Endothelial cell of umbilical vein (primary cell): ENCODE measurements around the gene TENM4. TPM values are rescaled to one million over a fixed set of nuclear protein-coding genes. Genes with fewer than 3 reads are reported as not detected.

Source experiments
- BruUV-seq: library from RNA; stranded (reverse); fragments of 400-500 nt; replicated peaks from 2 replicates; lab custom pipeline; 2021; lab: Mats Ljungman, UMichigan
- CTCF ChIA-PET: fragments of 300-600, 350-600 bp; sonication (Branson Sonifier 250); formaldehyde crosslinking; loops from one replicate; lab custom pipeline; 2021; ENCODE audit warnings: antibody characterized with exemption, inconsistent platforms; lab: Charles Lee
- POLR2A ChIA-PET: fragments of 300-600, 350-600 bp; sonication (Branson Sonifier 250); formaldehyde crosslinking; loops from one replicate; lab custom pipeline; 2021; ENCODE audit warnings: antibody characterized with exemption, inconsistent platforms; lab: Charles Lee
- DNase-seq: peaks from one replicate; pipeline ENCODE4 v3.0.0-alpha.2; 2011; ENCODE audit warnings: low read depth, low spot score
- FAIRE-seq: peaks from 2 replicates; lab custom pipeline; 2011; peaks lifted over from hg19 to GRCh38; lab: Jason Lieb, UNC
- H2AFZ ChIP-seq: 2 replicates; pipeline ENCODE4 v1.6.0; 2012; ENCODE audit warnings: low read depth, low read length, control low read depth, inconsistent platforms
- H3K27ac ChIP-seq: 2 replicates; pipeline ENCODE4 v1.5.1; 2011; ENCODE audit warnings: low read depth, mild to moderate bottlenecking, control low read depth, low read length, moderate library complexity; ENCODE audit not compliant: insufficient read depth
- H3K27me3 ChIP-seq, 2 experiments: 2 replicates each; pipeline versions ENCODE4 v1.6.0 to v1.6.1; 2011; ENCODE audit warnings: low read length in 2 of 2, mixed read lengths in 1 of 2; ENCODE audit not compliant: control insufficient read depth in 2 of 2, insufficient read depth in 2 of 2
- H3K36me3 ChIP-seq, 2 experiments: 2 replicates in 1 of 2; 3 replicates in 1 of 2; pipeline ENCODE4 v1.5.1; 2011; ENCODE audit warnings: low read length in 2 of 2, mild to moderate bottlenecking in 1 of 2, moderate library complexity in 1 of 2; ENCODE audit not compliant: control insufficient read depth in 2 of 2, insufficient read depth in 2 of 2; ENCODE audit errors: extremely low read depth in 1 of 2
- H3K4me1 ChIP-seq: 3 replicates; pipeline ENCODE4 v1.5.1; 2011; ENCODE audit warnings: mild to moderate bottlenecking, low read length; ENCODE audit not compliant: control insufficient read depth, insufficient read depth; ENCODE audit errors: extremely low read depth
- H3K4me2 ChIP-seq: 2 replicates; pipeline ENCODE4 v1.6.1; 2011; ENCODE audit warnings: low read length, control low read depth, mixed read lengths; ENCODE audit not compliant: insufficient read depth
- H3K4me3 ChIP-seq, 3 experiments: fragments of 200-600 bp in 1 of 3; sonication (generic), shearing (Covaris generic) in 1 of 3; replicated peaks in 1 of 3; 2 replicates each; pipeline ENCODE4 v1.5.1; 2011 to 2016; ENCODE audit warnings: control low read depth in 3 of 3, low read length in 3 of 3, mild to moderate bottlenecking in 2 of 3, inconsistent platforms in 1 of 3, low read depth in 1 of 3, moderate library complexity in 1 of 3; ENCODE audit not compliant: insufficient read depth in 1 of 3
- H3K79me2 ChIP-seq: 2 replicates; pipeline ENCODE4 v1.6.0; 2012; ENCODE audit warnings: low read length, inconsistent platforms; ENCODE audit not compliant: control insufficient read depth, insufficient read depth
- H3K9ac ChIP-seq: replicated peaks from 2 replicates; pipeline ENCODE3; 2011; ENCODE audit warnings: low read length, control low read depth; ENCODE audit not compliant: insufficient read depth; ENCODE audit errors: extremely low read depth
- H3K9me1 ChIP-seq: replicated peaks from 3 replicates; pipeline ENCODE4 v1.6.0; 2011; ENCODE audit warnings: mild to moderate bottlenecking, low read length; ENCODE audit not compliant: control insufficient read depth, insufficient read depth; ENCODE audit errors: extremely low read depth
- H3K9me3 ChIP-seq: replicated peaks from 2 replicates; pipeline ENCODE4 v1.5.1; 2012; ENCODE audit warnings: low read length, inconsistent platforms; ENCODE audit not compliant: control insufficient read depth, insufficient read depth
- H4K20me1 ChIP-seq: replicated peaks from 2 replicates; pipeline ENCODE3; 2011; ENCODE audit warnings: mild to moderate bottlenecking, low read length; ENCODE audit not compliant: control insufficient read depth, insufficient read depth; ENCODE audit errors: extremely low read depth
- FOS ChIP-seq: IDR thresholded peaks from 2 replicates; pipeline ENCODE4 v1.6.1; 2011; ENCODE audit warnings: mild to moderate bottlenecking, low read length, moderate library complexity, borderline replicate concordance; ENCODE audit not compliant: insufficient read depth
- GATA2 ChIP-seq: IDR thresholded peaks from 2 replicates; pipeline ENCODE4 v1.7.0; 2011; ENCODE audit warnings: low read depth, mild to moderate bottlenecking, moderate library complexity, mixed read lengths, low read length; ENCODE audit not compliant: insufficient read length, insufficient read depth
- JUN ChIP-seq: IDR thresholded peaks from 2 replicates; pipeline ENCODE4 v1.6.1; 2011; ENCODE audit warnings: borderline replicate concordance, low read depth; ENCODE audit not compliant: insufficient read length, insufficient read depth
- MYC ChIP-seq: IDR thresholded peaks from one replicate; pipeline ENCODE4 v1.6.1; 2011; ENCODE audit warnings: mild to moderate bottlenecking, low read depth, low read length
- POLR2A ChIP-seq: IDR thresholded peaks from 2 replicates; pipeline ENCODE4 v1.6.1; 2012; ENCODE audit warnings: low read depth, mild to moderate bottlenecking, control low read depth, low read length
- POLR2AphosphoS5 ChIP-seq: IDR thresholded peaks from 2 replicates; pipeline ENCODE4 v1.6.1; 2012; ENCODE audit warnings: low read depth, mild to moderate bottlenecking, control low read depth, low read length, moderate library complexity; ENCODE audit not compliant: insufficient read depth
- dilution Hi-C: fragments of 300-500 bp; cut with MboI; formaldehyde crosslinking; loops from one replicate; pipeline ENCODE4 v1.15.0; 2019; ENCODE audit warnings: low sequenced_read_pairs; ENCODE audit not compliant: extremely low pct_ligation_motif_present
- intact Hi-C: fragments of 100-400 bp; cut with micrococcal nuclease; formaldehyde crosslinking; loops from one replicate; pipeline ENCODE4 v1.10.0; 2022
- polyA plus RNA-seq, 4 experiments: library from polyadenylated mRNA; depleted of rRNA in 3 of 4; stranded (reverse) in 3 of 4; unstranded in 1 of 4; fragments of >200 nt; gene quantifications; 2 replicates each; pipeline versions ENCODE4 v1.2.1 to v1.2.3, GENCODE V29; 2011 to 2012; ENCODE audit warnings: missing spikeins in 1 of 4
- total RNA-seq: library from RNA; stranded (reverse); gene quantifications from 2 replicates; pipeline ENCODE4 v1.2.3, GENCODE V29; 2021
- TF ChIP-seq, protein P1 (sequence below), 2 donors: IDR thresholded peaks; 1 replicate in 1 of 2; 2 replicates in 1 of 2; pipeline ENCODE4 v1.5.1; 2011; ENCODE audit warnings: low read length in 2 of 2, mild to moderate bottlenecking in 2 of 2, moderate library complexity in 2 of 2, control low read depth in 1 of 2, inconsistent platforms in 1 of 2, low read depth in 1 of 2; ENCODE audit not compliant: insufficient read depth in 1 of 2; ENCODE audit errors: extremely low read depth in 1 of 2

Gene TENM4
- total and polyA plus RNA-seq, 2 donors (not counting 3 experiments of a cell fraction or from before 2014, with no cell fraction given) = 0.06 to 0.27 TPM

DNA sequence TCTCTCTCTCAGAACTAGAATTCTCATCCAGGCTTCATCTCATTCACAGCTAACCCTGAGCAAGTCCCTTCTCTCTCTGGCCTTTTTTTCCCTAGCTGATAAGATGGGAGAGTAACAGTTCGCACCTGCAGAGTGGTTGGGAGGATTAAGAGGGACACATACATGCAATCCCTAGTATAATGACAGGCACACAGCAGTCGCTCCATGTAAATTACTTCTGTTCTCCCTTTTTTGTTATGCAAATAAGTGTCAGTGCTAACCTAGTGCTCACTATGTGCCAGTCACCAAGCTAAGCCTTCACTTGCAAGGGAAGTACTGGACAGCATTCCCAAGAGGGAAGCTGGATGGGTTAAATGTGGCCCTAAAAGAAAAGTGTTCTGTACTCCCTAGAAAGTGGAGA, 63.4 kb downstream of the TENM4 start:
- TF ChIP-seq, protein P1, sequence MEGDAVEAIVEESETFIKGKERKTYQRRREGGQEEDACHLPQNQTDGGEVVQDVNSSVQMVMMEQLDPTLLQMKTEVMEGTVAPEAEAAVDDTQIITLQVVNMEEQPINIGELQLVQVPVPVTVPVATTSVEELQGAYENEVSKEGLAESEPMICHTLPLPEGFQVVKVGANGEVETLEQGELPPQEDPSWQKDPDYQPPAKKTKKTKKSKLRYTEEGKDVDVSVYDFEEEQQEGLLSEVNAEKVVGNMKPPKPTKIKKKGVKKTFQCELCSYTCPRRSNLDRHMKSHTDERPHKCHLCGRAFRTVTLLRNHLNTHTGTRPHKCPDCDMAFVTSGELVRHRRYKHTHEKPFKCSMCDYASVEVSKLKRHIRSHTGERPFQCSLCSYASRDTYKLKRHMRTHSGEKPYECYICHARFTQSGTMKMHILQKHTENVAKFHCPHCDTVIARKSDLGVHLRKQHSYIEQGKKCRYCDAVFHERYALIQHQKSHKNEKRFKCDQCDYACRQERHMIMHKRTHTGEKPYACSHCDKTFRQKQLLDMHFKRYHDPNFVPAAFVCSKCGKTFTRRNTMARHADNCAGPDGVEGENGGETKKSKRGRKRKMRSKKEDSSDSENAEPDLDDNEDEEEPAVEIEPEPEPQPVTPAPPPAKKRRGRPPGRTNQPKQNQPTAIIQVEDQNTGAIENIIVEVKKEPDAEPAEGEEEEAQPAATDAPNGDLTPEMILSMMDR (IDR thresholded peaks at IDR 0.05; ENCODE audit: extremely low read depth in 1 of 2, insufficient read depth in 1 of 2, low read depth in 1 of 2, low read length in 2 of 2) = no peak
- no peak for TF ChIP-seq GATA2
- no peak for TF ChIP-seq FOS
- no peak for TF ChIP-seq JUN
- TF ChIP-seq MYC = no peak
- TF ChIP-seq POLR2A = no peak
- no peak for TF ChIP-seq POLR2AphosphoS5
- FAIRE-seq = no peak
- H3K9me3 ChIP-seq = no peaks in the 10 kb centered on the region
- H3K4me1 ChIP-seq = no peaks in the 10 kb centered on the region
- H3K9me1 ChIP-seq = no peaks in the 10 kb centered on the region
- dilution Hi-C loops (no loop called here), intact Hi-C loops (no loop called here)
- no peaks in the 10 kb centered on the region for H3K27me3 ChIP-seq
- no peak overlapping the region for H3K27ac ChIP-seq
- no peak for DNase-seq
- no TSS peak for BruUV-seq
- H3K4me2 ChIP-seq = no peak overlapping the region
- no peak overlapping the region for H3K9ac ChIP-seq
- no peaks in the 10 kb centered on the region for H4K20me1 ChIP-seq
- no peak overlapping the region for H2AFZ ChIP-seq
- H3K79me2 ChIP-seq = no peaks in the 10 kb centered on the region
- ChIA-PET POLR2A (no interaction called here), CTCF (no interaction called here)
- H3K4me3 ChIP-seq = no peak overlapping the region
- H3K36me3 ChIP-seq = no peaks in the 10 kb centered on the region
